HFFc6 (cell line): ENCODE data around the gene TRPC4AP. TPM values are rescaled to one million over a fixed set of nuclear protein-coding genes. Genes with fewer than 3 reads are reported as not detected.

Experiments used
- DNase-seq: peaks from one replicate; pipeline ENCODE4 v3.0.0-alpha.2; 2018
- H3K27ac Mint-ChIP-seq: 2 replicates; pipeline ENCODE4 v1.8.0; 2020; ENCODE audit warnings: mild to moderate bottlenecking, mixed read lengths
- H3K27me3 Mint-ChIP-seq: 2 replicates; pipeline ENCODE4 v1.8.0; 2021; ENCODE audit warnings: mild to moderate bottlenecking, moderate library complexity, mixed read lengths; ENCODE audit not compliant: insufficient read depth
- H3K36me3 Mint-ChIP-seq: 2 replicates; pipeline ENCODE4 v1.8.0; 2021; ENCODE audit warnings: low read depth, mixed read lengths
- H3K4me1 Mint-ChIP-seq: 2 replicates; pipeline ENCODE4 v1.8.0; 2020; ENCODE audit warnings: low read depth, mixed read lengths
- H3K4me3 Mint-ChIP-seq: 2 replicates; pipeline ENCODE4 v1.8.0; 2020; ENCODE audit warnings: mild to moderate bottlenecking, moderate library complexity, mixed read lengths
- H3K9me3 Mint-ChIP-seq: 2 replicates; pipeline ENCODE4 v1.8.0; 2020; ENCODE audit warnings: mild to moderate bottlenecking, mixed read lengths
- total RNA-seq, 6 experiments: library from RNA; stranded (reverse); fragmentation: NEBNext Ultra II Directional; extraction: Animal tissue kit (Norgen Biotek cat#: 25700); gene quantifications; 2 replicates in 1 of 6; 3 replicates in 5 of 6; pipeline ENCODE4 v1.2.3, GENCODE V29; 2021
- TF ChIP-seq, protein P1 (sequence below): fragments of 200-600 bp; sonication (generic); IDR thresholded peaks from 2 replicates; pipeline ENCODE4 v1.5.0; 2021; ENCODE audit warnings: antibody characterized with exemption, mild to moderate bottlenecking

The TRPC4AP gene
- total RNA-seq, 6 experiments from 2014 or later, result 70.7 to 89.8 (median 81.6) TPM

GRCh38 chr20:34986311-34987287, 106.0 kb downstream of the TRPC4AP start:
- Mint-ChIP-seq H3K9me3 (no peaks in the 10 kb centered on the region), H3K4me3 (no peak overlapping the region), H3K27ac (no peak overlapping the region), H3K27me3 (peaks cover 25% of the 10 kb centered on the region), H3K36me3 (no peaks in the 10 kb centered on the region), H3K4me1 (0 out of 2 replicates have a peak, but pooled peaks cover 5% of the 10 kb centered on the region)
- TF ChIP-seq, protein P1, sequence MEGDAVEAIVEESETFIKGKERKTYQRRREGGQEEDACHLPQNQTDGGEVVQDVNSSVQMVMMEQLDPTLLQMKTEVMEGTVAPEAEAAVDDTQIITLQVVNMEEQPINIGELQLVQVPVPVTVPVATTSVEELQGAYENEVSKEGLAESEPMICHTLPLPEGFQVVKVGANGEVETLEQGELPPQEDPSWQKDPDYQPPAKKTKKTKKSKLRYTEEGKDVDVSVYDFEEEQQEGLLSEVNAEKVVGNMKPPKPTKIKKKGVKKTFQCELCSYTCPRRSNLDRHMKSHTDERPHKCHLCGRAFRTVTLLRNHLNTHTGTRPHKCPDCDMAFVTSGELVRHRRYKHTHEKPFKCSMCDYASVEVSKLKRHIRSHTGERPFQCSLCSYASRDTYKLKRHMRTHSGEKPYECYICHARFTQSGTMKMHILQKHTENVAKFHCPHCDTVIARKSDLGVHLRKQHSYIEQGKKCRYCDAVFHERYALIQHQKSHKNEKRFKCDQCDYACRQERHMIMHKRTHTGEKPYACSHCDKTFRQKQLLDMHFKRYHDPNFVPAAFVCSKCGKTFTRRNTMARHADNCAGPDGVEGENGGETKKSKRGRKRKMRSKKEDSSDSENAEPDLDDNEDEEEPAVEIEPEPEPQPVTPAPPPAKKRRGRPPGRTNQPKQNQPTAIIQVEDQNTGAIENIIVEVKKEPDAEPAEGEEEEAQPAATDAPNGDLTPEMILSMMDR, result no peak
- DNase-seq, result no peak

- Mint-ChIP-seq H3K27me3 (peaks cover 23% of the 10 kb centered on the region), H3K4me1 (0 out of 2 replicates have a peak, but pooled peaks cover 5% of the 10 kb centered on the region), H3K36me3 (no peaks in the 10 kb centered on the region), H3K4me3 (no peak overlapping the region), H3K27ac (no peak overlapping the region), H3K9me3 (no peaks in the 10 kb centered on the region)
- TF ChIP-seq, protein P1, result no peak
- no peak for DNase-seq
These were observed 106.9 kb downstream of the TRPC4AP start for GRCh38 chr20:34985461-34986310.

DNA sequence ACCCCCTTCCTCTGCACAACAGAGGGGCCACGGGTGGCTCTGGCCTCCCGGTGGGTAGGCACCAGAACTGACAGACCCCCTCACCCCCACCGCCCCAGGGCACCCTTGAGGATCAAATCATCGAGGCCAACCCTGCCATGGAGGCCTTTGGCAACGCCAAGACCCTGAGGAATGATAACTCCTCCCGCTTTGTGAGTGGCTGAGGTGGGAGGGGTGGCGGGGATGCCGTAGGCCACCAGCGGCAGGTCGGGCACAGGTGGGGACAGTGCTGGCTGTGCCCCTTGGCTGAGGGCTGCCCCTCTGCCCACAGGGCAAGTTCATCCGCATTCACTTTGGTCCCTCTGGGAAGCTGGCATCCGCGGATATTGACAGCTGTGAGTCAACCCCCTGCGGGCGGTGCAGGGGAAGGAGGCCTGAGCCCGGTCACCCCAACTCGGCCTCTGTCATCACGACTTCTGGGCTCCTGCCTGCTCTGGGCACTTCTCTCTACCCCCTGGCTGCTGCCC, 107.8 kb downstream of the TRPC4AP start:
- DNase-seq, result no peak
- no peak overlapping the region for H3K4me3 Mint-ChIP-seq
- H3K27me3 Mint-ChIP-seq, result peaks cover 23% of the 10 kb centered on the region
- TF ChIP-seq, protein P1, result no peak
- 0 out of 2 replicates have a peak, but pooled peaks cover 5% of the 10 kb centered on the region for H3K4me1 Mint-ChIP-seq
- H3K36me3 Mint-ChIP-seq, result no peaks in the 10 kb centered on the region
- no peaks in the 10 kb centered on the region for H3K9me3 Mint-ChIP-seq
- H3K27ac Mint-ChIP-seq, result no peak overlapping the region

- no peak overlapping the region for H3K27ac Mint-ChIP-seq
- no peak overlapping the region for H3K4me3 Mint-ChIP-seq
- peaks cover 23% of the 10 kb centered on the region for H3K27me3 Mint-ChIP-seq
- 0 out of 2 replicates have a peak, but pooled peaks cover 5% of the 10 kb centered on the region for H3K4me1 Mint-ChIP-seq
- H3K9me3 Mint-ChIP-seq, result no peaks in the 10 kb centered on the region
- H3K36me3 Mint-ChIP-seq, result no peaks in the 10 kb centered on the region
- no peak for DNase-seq
- TF ChIP-seq, protein P1, result no peak
These were observed 108.4 kb downstream of the TRPC4AP start for GRCh38 chr20:34983995-34984735.
